HEK293 (cell line): ENCODE data around the gene NOP56.

ENCODE experiments used
- ZNF112 ChIP-seq: fragments of 450-650 bp; formaldehyde crosslinking; IDR thresholded peaks from 2 replicates; pipeline ENCODE4 v1.5.0; 2017; ENCODE audit warnings: missing biosample characterization, missing genetic modification characterization
- ZNF549 ChIP-seq: fragments of 450-650 bp; IDR thresholded peaks from 2 replicates; pipeline ENCODE4 v1.5.1; 2018; ENCODE audit warnings: missing biosample characterization, missing genetic modification characterization, mild to moderate bottlenecking, inconsistent platforms, moderate library complexity
- ZNF777 ChIP-seq: fragments of 450-650 bp; formaldehyde crosslinking; IDR thresholded peaks from 2 replicates; pipeline ENCODE4 v1.5.1; 2017; ENCODE audit warnings: missing biosample characterization, missing genetic modification characterization, borderline replicate concordance
- TF ChIP-seq, protein P1 (sequence below): fragments of 450-650 bp; formaldehyde crosslinking; IDR thresholded peaks from 2 replicates; pipeline ENCODE4 v1.5.1; 2016; ENCODE audit warnings: missing biosample characterization, missing genetic modification characterization
- TF ChIP-seq, protein P2 (sequence below): fragments of 450-650 bp; formaldehyde crosslinking; IDR thresholded peaks from 2 replicates; pipeline ENCODE4 v1.5.1; 2016; ENCODE audit warnings: missing biosample characterization, missing genetic modification characterization

DNA sequence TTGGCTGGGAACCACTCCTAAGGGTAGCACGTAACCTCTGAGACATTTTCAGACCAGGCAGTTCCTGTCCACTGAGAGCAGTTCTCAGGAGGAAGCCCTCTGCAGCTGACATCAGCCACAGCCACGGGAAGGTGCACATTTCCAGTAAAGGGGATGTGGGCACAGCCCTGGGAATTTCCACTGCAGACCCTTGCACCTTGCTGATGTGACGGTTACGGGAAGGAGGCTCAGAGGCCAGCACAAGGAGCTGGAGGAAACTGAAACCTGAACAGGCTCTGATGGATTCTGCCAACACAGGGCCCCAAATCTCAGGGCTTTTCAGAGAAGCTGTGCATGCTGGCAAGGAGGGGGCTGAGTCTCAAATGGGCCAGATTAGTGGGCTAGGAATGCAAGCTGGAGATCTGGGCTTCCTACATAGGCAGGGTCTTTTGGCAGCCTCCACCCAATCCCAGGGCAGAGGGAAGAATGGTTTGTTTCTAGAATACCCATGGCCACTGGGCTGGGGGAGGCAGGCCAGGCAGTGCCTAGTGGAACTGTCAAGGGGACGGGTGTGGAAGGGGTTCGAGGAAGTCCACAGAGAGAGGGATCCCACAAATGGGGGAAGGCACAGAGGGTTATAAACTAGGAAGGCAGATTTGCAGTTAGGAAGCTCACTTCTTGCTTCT is 54.4 kb downstream of the NOP56 start:
- TF ChIP-seq, protein P1, sequence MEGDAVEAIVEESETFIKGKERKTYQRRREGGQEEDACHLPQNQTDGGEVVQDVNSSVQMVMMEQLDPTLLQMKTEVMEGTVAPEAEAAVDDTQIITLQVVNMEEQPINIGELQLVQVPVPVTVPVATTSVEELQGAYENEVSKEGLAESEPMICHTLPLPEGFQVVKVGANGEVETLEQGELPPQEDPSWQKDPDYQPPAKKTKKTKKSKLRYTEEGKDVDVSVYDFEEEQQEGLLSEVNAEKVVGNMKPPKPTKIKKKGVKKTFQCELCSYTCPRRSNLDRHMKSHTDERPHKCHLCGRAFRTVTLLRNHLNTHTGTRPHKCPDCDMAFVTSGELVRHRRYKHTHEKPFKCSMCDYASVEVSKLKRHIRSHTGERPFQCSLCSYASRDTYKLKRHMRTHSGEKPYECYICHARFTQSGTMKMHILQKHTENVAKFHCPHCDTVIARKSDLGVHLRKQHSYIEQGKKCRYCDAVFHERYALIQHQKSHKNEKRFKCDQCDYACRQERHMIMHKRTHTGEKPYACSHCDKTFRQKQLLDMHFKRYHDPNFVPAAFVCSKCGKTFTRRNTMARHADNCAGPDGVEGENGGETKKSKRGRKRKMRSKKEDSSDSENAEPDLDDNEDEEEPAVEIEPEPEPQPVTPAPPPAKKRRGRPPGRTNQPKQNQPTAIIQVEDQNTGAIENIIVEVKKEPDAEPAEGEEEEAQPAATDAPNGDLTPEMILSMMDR (tag by site-specific recombination): no peak
- TF ChIP-seq, protein P2, sequence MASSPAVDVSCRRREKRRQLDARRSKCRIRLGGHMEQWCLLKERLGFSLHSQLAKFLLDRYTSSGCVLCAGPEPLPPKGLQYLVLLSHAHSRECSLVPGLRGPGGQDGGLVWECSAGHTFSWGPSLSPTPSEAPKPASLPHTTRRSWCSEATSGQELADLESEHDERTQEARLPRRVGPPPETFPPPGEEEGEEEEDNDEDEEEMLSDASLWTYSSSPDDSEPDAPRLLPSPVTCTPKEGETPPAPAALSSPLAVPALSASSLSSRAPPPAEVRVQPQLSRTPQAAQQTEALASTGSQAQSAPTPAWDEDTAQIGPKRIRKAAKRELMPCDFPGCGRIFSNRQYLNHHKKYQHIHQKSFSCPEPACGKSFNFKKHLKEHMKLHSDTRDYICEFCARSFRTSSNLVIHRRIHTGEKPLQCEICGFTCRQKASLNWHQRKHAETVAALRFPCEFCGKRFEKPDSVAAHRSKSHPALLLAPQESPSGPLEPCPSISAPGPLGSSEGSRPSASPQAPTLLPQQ (tag by site-specific recombination): no peak
- TF ChIP-seq ZNF549 (tag by site-specific recombination) (no peak), ZNF112 (no peak), ZNF777 (tag by site-specific recombination) (no peak)
